WERI-Rb-1 (cell line): ENCODE results near the gene HTR5A.

Experiments used
- DNase-seq: peaks from one replicate; pipeline ENCODE4 v3.0.0-alpha.2; 2020
- H3K27ac ChIP-seq: fragments of 250-450 bp; sonication (Bioruptor Pico); 2 replicates; pipeline ENCODE4 v1.5.1; 2020; ENCODE audit warnings: mild to moderate bottlenecking, moderate library complexity
- H3K27me3 ChIP-seq: fragments of 250-450 bp; sonication (Bioruptor Pico); 2 replicates; pipeline ENCODE4 v1.5.1; 2021; ENCODE audit warnings: mild to moderate bottlenecking, low read depth, moderate library complexity; ENCODE audit not compliant: insufficient read depth, severe bottlenecking
- H3K36me3 ChIP-seq: fragments of 250-450 bp; sonication (Bioruptor Pico); 2 replicates; pipeline ENCODE4 v1.5.1; 2020; ENCODE audit warnings: mild to moderate bottlenecking, moderate library complexity
- H3K4me3 ChIP-seq: 2 replicates; pipeline ENCODE4 v1.5.1; 2011; ENCODE audit warnings: low read depth, mild to moderate bottlenecking, control low read depth, low read length
- H3K9me3 ChIP-seq: fragments of 250-450 bp; sonication (Bioruptor Pico); 2 replicates; pipeline ENCODE4 v1.5.1; 2021; ENCODE audit warnings: mild to moderate bottlenecking, moderate library complexity; ENCODE audit not compliant: severe bottlenecking
- CTCF ChIP-seq: IDR thresholded peaks from 2 replicates; pipeline ENCODE4 v1.5.1; 2011; ENCODE audit warnings: low read depth, mild to moderate bottlenecking, control low read depth, inconsistent platforms, low read length

The HTR5A gene

DNA sequence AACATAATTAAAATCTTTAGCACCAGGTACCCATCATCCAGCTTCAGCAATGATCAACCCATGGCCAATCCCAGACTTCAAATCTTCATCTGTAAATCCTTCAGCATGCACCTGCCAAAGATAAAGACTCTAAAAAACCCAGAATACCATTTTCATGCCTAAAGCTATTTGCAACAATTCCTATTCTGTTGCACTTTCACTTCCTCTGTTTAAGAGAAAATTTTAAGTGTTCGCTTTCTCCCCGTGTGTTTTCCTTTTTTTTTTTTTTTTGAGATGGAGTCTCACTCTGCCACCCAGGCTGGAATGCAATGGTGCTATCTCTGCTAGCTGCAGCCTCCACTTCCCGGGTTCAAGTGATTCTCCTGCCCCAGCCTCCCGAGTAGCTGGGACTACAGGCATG is 31.8 kb upstream of the HTR5A start:
- DNase-seq: no peak
- Histone ChIP-seq H3K27ac (no peak overlapping the region), H3K9me3 (no peaks in the 10 kb centered on the region), H3K27me3 (no peaks in the 10 kb centered on the region), H3K4me3 (no peak overlapping the region), H3K36me3 (no peaks in the 10 kb centered on the region)
- TF ChIP-seq CTCF: no peak

DNA sequence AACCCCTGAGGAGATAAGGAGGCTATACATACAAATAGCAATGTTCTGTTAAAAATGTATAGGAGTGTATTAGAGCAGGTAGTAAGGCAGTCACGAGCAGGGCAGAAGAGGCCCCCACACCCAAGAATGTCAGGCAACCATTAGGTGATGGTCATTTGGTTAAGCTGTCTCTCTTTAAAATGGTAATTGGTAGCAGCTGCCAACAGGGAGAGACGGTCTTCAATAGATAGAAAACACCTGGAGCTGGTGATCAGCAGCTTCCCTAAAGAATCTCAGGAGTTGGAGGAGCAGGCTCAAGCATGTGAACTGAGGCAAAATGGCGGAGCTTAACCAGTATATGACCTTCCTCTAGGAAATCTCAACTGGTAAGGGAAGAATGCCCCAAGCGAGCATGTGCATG is 26.4 kb upstream of the HTR5A start:
- no peaks in the 10 kb centered on the region for H3K27me3 ChIP-seq
- H3K36me3 ChIP-seq: no peaks in the 10 kb centered on the region
- TF ChIP-seq CTCF: no peak
- DNase-seq: no peak
- no peak overlapping the region for H3K27ac ChIP-seq
- no peaks in the 10 kb centered on the region for H3K9me3 ChIP-seq
- no peak overlapping the region for H3K4me3 ChIP-seq

DNA sequence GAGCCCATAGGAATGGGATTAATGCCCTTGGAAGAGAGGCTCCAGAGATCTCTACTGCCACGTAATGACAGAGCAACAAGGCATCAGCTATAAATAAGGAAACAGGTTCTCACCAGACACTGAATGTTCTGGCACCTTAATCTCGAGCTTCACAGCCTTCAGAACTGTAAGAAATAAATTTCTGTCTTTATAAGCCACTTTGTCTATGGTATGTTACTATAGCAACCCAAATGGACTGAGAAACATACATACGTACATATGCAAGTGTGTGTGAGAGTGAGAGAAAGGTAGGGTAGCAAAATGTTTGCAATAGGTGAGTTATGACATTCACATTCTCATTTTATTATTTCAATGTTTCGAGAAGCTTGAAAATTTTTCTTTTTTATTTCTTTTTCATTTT is 22.1 kb upstream of the HTR5A start:
- H3K27ac ChIP-seq: no peak overlapping the region
- no peak for TF ChIP-seq CTCF
- no peaks in the 10 kb centered on the region for H3K36me3 ChIP-seq
- no peak for DNase-seq
- no peaks in the 10 kb centered on the region for H3K27me3 ChIP-seq
- H3K4me3 ChIP-seq: no peak overlapping the region
- no peaks in the 10 kb centered on the region for H3K9me3 ChIP-seq

- TF ChIP-seq CTCF: no peak
- H3K27me3 ChIP-seq: no peaks in the 10 kb centered on the region
- no peak overlapping the region for H3K4me3 ChIP-seq
- DNase-seq: no peak
- H3K36me3 ChIP-seq: no peaks in the 10 kb centered on the region
- H3K9me3 ChIP-seq: no peaks in the 10 kb centered on the region
- H3K27ac ChIP-seq: no peak overlapping the region
These were observed 18.8 kb upstream of the HTR5A start for GRCh38 chr7:155051355-155051754.

DNA sequence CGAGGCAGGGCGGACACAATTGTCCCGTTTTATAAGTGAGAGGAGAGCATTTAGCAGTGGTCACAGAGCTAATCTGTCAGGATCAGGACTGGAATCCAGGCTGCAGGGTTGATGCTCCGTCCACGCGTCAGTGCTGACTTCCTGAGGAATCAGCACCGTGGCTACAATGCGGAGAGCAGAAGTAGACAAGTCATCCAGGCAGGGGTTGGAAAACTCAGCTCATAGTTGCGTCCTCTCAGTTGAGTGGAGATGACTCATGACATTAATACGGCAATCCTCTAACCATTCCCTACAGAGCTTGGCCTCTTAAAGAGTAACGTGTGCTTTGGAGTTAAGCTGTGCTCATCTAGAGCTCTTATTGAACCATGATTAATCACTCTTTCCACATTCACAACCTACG is 17.1 kb upstream of the HTR5A start:
- H3K4me3 ChIP-seq: no peak overlapping the region
- no peak overlapping the region for H3K27ac ChIP-seq
- no peaks in the 10 kb centered on the region for H3K9me3 ChIP-seq
- H3K27me3 ChIP-seq: no peaks in the 10 kb centered on the region
- no peak for TF ChIP-seq CTCF
- peak; percentile 35 for DNase-seq
- H3K36me3 ChIP-seq: no peaks in the 10 kb centered on the region

DNA sequence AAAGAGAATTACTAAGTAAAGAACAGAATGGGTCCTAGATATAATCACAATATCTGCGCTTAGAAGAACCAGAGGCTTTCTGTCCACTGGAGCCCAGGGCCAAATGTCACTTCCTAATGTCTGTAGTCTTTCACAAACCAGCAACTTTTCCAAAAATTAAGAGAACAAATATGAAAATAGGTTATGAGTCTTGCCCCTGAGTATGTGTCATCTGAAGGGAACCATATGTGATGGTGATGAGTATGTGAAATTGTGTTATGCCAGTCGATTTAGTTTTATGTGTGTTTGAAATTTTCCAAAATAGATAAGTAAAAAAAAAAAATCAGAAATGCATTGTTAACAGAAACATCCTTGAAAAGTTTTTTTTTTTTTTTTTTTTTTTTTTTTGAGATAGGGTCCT is 15.4 kb upstream of the HTR5A start:
- no peak for DNase-seq
- Histone ChIP-seq H3K4me3 (no peak overlapping the region), H3K9me3 (no peaks in the 10 kb centered on the region), H3K27ac (no peak overlapping the region), H3K36me3 (no peaks in the 10 kb centered on the region), H3K27me3 (no peaks in the 10 kb centered on the region)
- no peak for TF ChIP-seq CTCF
